ENCODE data around the gene BANK1.

The BANK1 gene

DNA sequence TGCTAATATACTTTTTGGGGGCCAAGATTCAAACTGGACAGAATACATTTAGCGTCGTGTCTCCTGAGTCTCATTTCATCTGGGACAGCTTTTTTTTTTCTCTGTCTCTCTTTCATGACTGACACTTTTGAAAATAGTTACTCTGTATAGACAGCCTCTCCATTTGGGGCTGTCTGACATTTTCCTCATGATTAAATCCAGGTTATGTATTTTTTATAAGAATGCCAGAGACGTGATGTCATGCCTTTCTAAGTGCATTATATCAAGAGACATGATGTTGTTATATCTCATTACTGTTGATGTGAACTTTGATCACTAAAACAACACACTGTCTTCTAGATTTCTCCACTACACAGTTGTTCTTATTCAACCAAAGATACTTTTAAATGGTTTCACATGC, 199.0 kb downstream of the BANK1 start:
- no peak overlapping the region for H3K4me3 ChIP-seq (ENCODE audit: low read depth, low read length)
- no peak for DNase-seq (ENCODE audit: low read depth)

- no peak overlapping the region for H3K4me3 ChIP-seq (ENCODE audit: low read depth, low read length)
- no peak for DNase-seq (ENCODE audit: low read depth)
Measured at GRCh38 chr4:101992446-101992845, 201.9 kb downstream of the BANK1 start.

DNA sequence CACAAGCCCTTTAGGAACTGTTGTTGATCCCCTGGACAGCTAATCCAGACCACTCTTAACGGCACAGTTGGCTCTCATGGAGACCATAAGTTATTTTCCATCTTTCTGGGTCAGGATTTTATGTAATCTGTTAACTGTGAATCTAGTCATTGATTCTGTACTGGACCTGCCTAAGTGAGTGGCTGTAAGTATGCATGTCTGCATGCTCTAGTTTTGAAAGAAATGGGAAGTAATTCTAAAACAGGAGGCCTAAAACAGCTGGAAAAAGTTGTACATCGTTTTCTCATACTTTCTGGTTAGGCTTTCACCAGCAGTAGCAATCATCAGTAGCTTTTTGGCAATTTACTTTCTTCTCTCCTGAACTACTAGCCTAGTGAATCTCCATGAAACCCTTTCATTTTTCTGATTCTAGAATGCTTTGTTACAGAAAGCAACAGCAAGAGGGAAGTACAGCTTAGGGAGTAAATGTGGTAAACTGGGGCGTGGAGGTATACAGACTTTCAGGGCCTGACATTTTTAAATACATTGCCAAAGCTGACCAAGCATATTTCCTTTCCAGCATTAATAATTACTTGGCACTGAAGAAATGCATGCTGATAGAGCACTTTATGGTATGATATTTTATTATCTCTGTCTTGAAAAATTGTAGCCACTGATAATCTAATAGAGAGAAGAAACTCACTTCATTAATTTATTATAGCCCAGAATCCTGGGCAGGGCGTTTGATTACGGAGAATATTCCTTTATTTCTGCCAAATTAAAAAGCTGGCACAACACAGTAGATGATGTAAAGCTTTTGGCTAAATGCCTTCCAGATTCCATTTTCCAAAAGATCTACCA, 202.7 kb downstream of the BANK1 start:
- no peak overlapping the region for H3K4me3 ChIP-seq (ENCODE audit: low read depth, low read length)
- DNase-seq (ENCODE audit: low read depth), result no peak

DNA sequence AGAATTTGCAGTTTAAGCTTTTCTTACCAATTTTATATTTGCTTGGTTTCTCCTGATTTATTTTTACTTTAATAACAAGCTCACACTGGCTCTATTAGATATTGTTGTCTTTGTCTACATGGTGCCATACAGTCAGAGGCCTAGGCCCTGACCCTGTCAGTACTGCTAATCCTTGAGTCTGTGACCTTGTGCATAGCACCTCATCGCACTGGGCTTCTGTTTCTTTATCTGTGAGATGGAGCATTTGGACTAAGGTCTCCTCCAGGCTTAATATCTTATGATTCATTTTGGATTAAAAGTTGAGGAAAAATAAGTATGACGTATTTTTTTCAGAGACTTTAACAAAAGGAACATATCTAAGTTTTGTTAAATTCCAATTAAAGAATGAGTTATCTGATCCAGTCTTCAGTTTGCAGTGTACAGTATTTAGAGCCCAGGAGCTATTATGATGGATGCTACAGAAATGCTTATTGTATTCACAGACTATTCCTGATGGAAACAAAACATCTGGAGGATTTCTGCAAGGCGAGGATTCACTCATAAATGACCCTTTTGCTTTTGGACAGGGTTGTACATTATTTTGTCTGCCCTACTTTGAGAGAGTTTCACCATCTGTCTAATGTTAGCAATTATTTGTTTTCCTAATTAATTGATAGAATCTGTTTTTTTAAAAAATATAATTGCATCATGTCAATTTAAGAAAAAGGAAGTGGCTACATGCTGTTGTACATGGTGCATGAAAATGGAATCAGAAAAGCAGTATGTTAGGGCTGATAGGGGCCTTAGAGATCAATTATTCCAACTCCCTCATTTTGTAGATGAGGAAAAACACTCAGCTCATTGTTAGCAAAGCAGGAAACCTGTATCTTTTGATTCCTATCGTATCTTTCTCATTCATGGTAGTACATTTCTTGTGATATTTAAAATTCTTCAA, 203.6 kb downstream of the BANK1 start:
- no peak for DNase-seq (ENCODE audit: low read depth)
- H3K4me3 ChIP-seq (ENCODE audit: low read depth, low read length), result no peak overlapping the region

DNA sequence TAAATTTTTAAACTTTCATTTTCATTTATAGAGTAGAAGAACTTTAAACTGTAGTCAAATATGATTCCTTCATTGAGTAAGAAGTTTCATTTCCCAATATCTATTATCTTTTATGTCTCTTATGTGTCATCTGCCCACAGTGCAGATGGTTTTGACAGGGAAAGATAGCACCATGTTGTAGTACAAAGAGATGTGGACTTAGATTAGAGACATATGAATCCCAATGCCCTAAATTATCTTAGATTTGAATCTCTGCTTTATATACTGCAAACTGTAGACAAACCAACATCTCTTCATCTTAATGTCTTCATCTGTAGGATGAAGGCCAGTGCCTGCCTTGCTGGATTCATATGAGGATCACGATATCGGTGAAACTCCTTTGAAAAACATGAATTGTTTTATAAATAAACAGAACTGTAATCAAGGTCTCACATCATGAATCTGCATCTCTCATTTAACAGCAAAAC, 217.5 kb downstream of the BANK1 start:
- no peak for DNase-seq (ENCODE audit: low read depth)
- no peak overlapping the region for H3K4me3 ChIP-seq (ENCODE audit: low read depth, low read length)

GRCh38 chr4:102008711-102009110, 218.2 kb downstream of the BANK1 start:
- no peak overlapping the region for H3K4me3 ChIP-seq (ENCODE audit: low read depth, low read length)
- peak; percentile 12 for DNase-seq (ENCODE audit: low read depth)

- no peak overlapping the region for H3K4me3 ChIP-seq (ENCODE audit: low read depth, low read length)
- DNase-seq (ENCODE audit: low read depth), result no peak
Measured at GRCh38 chr4:102022343-102022742, 231.8 kb downstream of the BANK1 start.

- DNase-seq (ENCODE audit: low read depth), result no peak
- H3K4me3 ChIP-seq (ENCODE audit: low read depth, low read length), result no peak overlapping the region
Measured at GRCh38 chr4:102027961-102028360, 237.4 kb downstream of the BANK1 start.

DNA sequence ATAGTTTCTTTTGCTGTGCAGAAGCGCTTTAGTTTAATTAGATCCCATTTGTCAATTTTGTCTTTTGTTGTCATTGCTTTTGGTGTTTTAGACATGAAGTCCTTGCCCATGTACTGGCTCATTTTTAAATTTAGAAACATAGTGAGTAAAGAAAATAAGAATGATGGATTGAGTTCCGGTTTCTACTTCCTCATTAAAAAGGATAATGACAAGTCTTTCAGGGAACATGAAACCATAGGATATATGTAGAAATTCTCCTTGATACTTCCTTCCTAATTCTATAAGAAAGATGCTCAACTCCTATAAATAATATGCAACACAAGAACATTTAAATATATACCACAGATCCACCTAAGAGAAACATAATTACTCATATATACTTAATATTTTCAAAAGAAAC, 240.9 kb downstream of the BANK1 start:
- no peak overlapping the region for H3K4me3 ChIP-seq (ENCODE audit: low read depth, low read length)
- DNase-seq (ENCODE audit: low read depth), result no peak

GRCh38 chr4:102036016-102036415, 245.5 kb downstream of the BANK1 start:
- no peak for DNase-seq (ENCODE audit: low read depth)
- no peak overlapping the region for H3K4me3 ChIP-seq (ENCODE audit: low read depth, low read length)

DNA sequence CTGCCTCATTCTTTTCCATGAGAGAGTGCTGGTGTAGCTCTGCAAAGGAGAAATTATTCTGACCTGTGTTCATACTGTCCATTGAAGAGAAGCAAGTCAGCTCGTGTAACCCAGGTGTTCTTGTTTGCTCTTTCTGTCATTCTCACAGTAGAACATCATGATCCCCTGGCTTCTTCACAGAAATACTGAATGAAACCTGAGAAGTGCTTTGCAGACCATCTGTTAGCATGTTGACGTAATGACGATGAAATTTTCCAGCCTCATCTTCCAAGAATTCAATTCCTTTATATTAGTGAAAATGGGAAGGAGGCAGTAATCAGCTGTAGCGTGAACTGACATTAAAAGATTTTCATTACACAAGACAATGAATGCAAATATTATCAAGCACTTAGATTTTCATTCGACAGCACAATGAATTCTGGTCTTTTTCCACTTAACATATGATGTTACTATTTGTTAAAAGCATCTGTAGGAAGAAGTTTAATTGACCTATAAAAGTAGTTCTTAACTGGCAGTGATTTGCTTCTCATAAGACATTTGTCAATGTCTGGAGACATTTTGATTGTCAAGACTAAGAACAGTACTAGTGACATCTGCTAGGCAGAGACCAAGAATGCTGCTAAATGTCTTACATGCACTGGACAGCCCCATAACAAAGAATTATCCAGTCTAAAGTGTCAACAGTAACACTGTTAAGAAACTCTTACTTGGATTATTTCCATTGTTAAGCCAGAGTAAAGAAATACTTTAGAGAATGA, 246.3 kb downstream of the BANK1 start:
- H3K4me3 ChIP-seq (ENCODE audit: low read depth, low read length), result no peak overlapping the region
- peak; percentile 47 for DNase-seq (ENCODE audit: low read depth)

DNA sequence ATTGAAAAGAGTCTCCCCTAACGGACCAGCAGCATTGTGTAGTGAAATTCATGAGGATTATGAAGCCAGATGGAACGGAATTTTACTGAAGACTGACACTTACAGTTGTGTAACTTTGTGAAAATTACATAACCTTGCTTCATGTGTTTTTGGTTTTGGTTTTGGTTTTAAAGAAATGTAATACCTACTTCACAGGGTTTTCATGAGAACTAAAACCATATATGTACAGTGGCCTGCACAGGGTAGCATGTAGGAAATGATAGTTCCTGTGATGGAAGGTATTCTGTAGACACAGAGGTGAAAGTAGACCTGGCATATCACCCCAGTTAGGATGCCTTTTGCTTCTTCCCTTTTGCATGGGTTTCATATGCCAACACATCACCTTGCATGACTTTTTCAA, 247.0 kb downstream of the BANK1 start:
- DNase-seq (ENCODE audit: low read depth), result no peak

GRCh38 chr4:102042871-102043802, 252.6 kb downstream of the BANK1 start:
- H3K4me3 ChIP-seq (ENCODE audit: low read depth, low read length), result no peak overlapping the region
- no peak for DNase-seq (ENCODE audit: low read depth)

More for the DNA sequence above, 247.0 kb downstream of the BANK1 start:
- no peak overlapping the region for H3K4me3 ChIP-seq (ENCODE audit: low read depth, low read length)

GRCh38 chr4:102047616-102048015, 257.1 kb downstream of the BANK1 start:
- no peak overlapping the region for H3K4me3 ChIP-seq (ENCODE audit: low read depth, low read length)
- no peak for DNase-seq (ENCODE audit: low read depth)

GRCh38 chr4:102055805-102056204, 265.3 kb downstream of the BANK1 start:
- H3K4me3 ChIP-seq (ENCODE audit: low read depth, low read length), result no peak overlapping the region
- no peak for DNase-seq (ENCODE audit: low read depth)

GRCh38 chr4:102057122-102057521, 266.6 kb downstream of the BANK1 start:
- no peak overlapping the region for H3K4me3 ChIP-seq (ENCODE audit: low read depth, low read length)
- DNase-seq (ENCODE audit: low read depth), result no peak

- no peak for DNase-seq (ENCODE audit: low read depth)
Measured at GRCh38 chr4:102061133-102061532, 270.6 kb downstream of the BANK1 start.

DNA sequence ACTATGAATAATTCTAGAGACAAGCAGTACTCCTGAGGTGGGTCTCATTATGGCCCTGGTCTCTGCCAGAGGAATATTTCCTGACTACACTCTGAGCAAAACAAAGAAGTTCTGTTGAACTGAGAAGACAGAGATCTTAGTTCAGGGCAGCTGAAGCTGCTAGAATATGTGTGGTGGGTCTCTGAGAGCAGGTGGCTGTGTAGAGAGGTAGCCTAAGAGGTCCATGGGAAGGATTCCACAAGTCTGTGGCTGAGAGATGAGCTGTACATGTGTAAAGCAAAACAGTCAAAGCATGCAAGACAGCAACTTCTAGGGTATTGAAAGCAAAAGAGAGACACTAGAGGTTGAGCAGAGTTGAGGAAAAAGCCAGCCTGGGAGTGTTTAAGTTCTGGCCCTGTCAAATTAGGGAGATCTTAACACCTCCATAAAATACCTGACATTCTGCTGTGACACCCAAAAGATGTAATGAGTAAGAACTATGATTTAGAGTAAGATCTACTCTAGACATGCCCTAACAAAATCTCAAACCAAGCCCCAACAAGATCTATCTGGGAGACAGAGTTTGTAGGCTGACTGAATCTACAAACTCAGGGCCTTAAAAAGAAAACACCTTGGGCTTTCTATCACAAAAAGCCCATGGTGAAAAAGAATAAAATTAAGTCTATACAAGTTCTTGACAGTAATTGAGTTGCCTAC, 274.4 kb downstream of the BANK1 start:
- no peak overlapping the region for H3K4me3 ChIP-seq (ENCODE audit: low read depth, low read length)
- DNase-seq (ENCODE audit: low read depth), result no peak

More at GRCh38 chr4:102061133-102061532, 270.6 kb downstream of the BANK1 start:
- no peak overlapping the region for H3K4me3 ChIP-seq (ENCODE audit: low read depth, low read length)

Measured in skeletal muscle cell (primary cell).